Activated naive CD4-positive, alpha-beta T cell treated with anti-CD3 and anti-CD28 coated beads, Interleukin-2, amount 50 U/mL, for 24 hours (primary cell): Measurements from ENCODE around the gene TENT5C.

Source experiments
- H3K27ac Mint-ChIP-seq: one replicate; pipeline ENCODE4 v1.8.0; 2021; ENCODE audit warnings: mild to moderate bottlenecking, mixed read lengths
- H3K27me3 Mint-ChIP-seq: one replicate; pipeline ENCODE4 v1.8.0; 2021; ENCODE audit warnings: mixed read lengths
- H3K36me3 Mint-ChIP-seq: one replicate; pipeline ENCODE4 v1.8.0; 2021; ENCODE audit warnings: mixed read lengths
- H3K4me1 Mint-ChIP-seq: one replicate; pipeline ENCODE4 v1.8.0; 2021; ENCODE audit warnings: mixed read lengths
- H3K4me3 Mint-ChIP-seq: one replicate; pipeline ENCODE4 v1.8.0; 2021; ENCODE audit warnings: mild to moderate bottlenecking, mixed read lengths
- H3K9me3 Mint-ChIP-seq: one replicate; pipeline ENCODE4 v1.8.0; 2021; ENCODE audit warnings: mixed read lengths

TENT5C gene

DNA sequence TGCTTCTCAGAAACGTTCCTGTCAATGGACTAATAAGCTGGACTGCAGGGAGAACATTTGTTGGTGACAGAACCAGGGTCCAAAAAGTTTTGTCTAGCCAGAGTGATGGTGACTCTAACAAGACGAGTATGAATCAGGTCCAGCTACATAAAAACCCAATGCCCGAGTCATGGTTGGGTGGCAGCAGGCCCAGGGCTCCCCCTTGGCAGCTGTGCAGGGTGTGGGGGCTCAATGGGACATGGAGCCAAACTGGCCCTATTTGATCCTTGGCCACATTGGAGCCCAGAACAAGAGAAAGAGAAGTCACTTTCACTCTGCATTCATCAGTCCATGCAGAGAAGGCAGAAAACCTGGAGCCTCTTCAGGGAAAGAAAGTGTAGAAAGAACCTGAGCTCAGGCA, 37.9 kb upstream of the TENT5C start:
- H3K27ac Mint-ChIP-seq, result no peak overlapping the region
- no peak overlapping the region for H3K4me3 Mint-ChIP-seq
- no peaks in the 10 kb centered on the region for H3K9me3 Mint-ChIP-seq
- H3K27me3 Mint-ChIP-seq, result no peaks in the 10 kb centered on the region
- peaks cover 23% of the 10 kb centered on the region for H3K4me1 Mint-ChIP-seq
- H3K36me3 Mint-ChIP-seq, result no peaks in the 10 kb centered on the region

DNA sequence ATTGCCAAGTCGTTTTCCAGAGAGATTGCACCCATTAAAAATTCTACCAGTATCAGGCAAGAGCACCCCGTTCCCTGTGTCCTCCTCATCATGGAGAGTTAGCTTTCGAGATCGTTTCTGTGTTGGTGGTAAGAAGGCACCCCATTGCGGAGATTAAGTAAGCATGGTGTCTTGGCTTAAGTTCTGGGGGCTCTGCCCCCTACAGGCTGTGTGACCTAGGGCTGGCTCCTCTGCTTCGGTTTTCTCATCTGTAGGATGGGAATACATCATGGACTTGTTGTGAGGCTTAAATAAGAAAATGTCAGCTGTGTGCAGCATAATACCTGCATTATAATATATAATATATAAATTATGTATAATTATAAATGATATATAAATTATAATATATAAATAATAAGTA, 36.8 kb upstream of the TENT5C start:
- Mint-ChIP-seq H3K9me3 (no peaks in the 10 kb centered on the region), H3K4me1 (peaks cover 27% of the 10 kb centered on the region), H3K36me3 (no peaks in the 10 kb centered on the region), H3K27ac (no peak overlapping the region), H3K27me3 (no peaks in the 10 kb centered on the region), H3K4me3 (no peak overlapping the region)

- H3K27ac Mint-ChIP-seq, result no peak overlapping the region
- H3K27me3 Mint-ChIP-seq, result no peaks in the 10 kb centered on the region
- no peak overlapping the region for H3K4me3 Mint-ChIP-seq
- no peaks in the 10 kb centered on the region for H3K9me3 Mint-ChIP-seq
- H3K4me1 Mint-ChIP-seq, result peaks cover 27% of the 10 kb centered on the region
- H3K36me3 Mint-ChIP-seq, result no peaks in the 10 kb centered on the region
Observed at GRCh38 chr1:117569856-117570255, 36.0 kb upstream of the TENT5C start.

- Mint-ChIP-seq H3K4me3 (no peak overlapping the region), H3K4me1 (peaks cover 27% of the 10 kb centered on the region), H3K9me3 (no peaks in the 10 kb centered on the region), H3K36me3 (no peaks in the 10 kb centered on the region), H3K27ac (no peak overlapping the region), H3K27me3 (no peaks in the 10 kb centered on the region)
Observed at GRCh38 chr1:117570988-117571409, 34.8 kb upstream of the TENT5C start.

DNA sequence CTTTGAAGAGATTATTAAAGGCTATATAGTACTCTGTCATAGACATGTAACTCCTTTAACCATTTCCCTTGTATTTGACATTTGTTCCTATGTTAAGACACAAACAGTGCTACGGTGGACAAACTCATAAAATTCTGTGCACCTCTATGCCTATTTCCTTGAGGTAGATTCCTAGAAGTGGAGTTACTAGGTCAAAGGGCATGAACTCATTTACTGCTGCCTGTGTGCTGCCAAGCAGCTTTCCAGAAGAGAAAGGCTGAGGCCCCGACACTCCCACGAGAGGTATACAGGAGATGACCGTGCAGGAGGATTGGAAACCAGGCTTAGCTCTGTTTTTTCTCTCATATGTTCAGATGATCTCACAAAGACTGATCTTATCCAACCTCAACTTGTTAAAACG, 34.4 kb upstream of the TENT5C start:
- Mint-ChIP-seq H3K4me3 (no peak overlapping the region), H3K36me3 (no peaks in the 10 kb centered on the region), H3K9me3 (no peaks in the 10 kb centered on the region), H3K27ac (no peak overlapping the region), H3K4me1 (peaks cover 27% of the 10 kb centered on the region), H3K27me3 (no peaks in the 10 kb centered on the region)

- peaks cover 27% of the 10 kb centered on the region for H3K4me1 Mint-ChIP-seq
- no peaks in the 10 kb centered on the region for H3K36me3 Mint-ChIP-seq
- H3K27me3 Mint-ChIP-seq, result no peaks in the 10 kb centered on the region
- H3K27ac Mint-ChIP-seq, result no peak overlapping the region
- H3K4me3 Mint-ChIP-seq, result no peak overlapping the region
- H3K9me3 Mint-ChIP-seq, result no peaks in the 10 kb centered on the region
Observed at GRCh38 chr1:117572546-117572945, 33.3 kb upstream of the TENT5C start.

GRCh38 chr1:117573386-117574023, 32.3 kb upstream of the TENT5C start:
- Mint-ChIP-seq H3K9me3 (no peaks in the 10 kb centered on the region), H3K27ac (no peak overlapping the region), H3K36me3 (no peaks in the 10 kb centered on the region), H3K4me3 (no peak overlapping the region), H3K27me3 (no peaks in the 10 kb centered on the region), H3K4me1 (peaks cover 27% of the 10 kb centered on the region)

GRCh38 chr1:117574161-117574835, 31.6 kb upstream of the TENT5C start:
- H3K9me3 Mint-ChIP-seq, result no peaks in the 10 kb centered on the region
- H3K36me3 Mint-ChIP-seq, result no peaks in the 10 kb centered on the region
- no peak overlapping the region for H3K27ac Mint-ChIP-seq
- H3K4me1 Mint-ChIP-seq, result peaks cover 27% of the 10 kb centered on the region
- H3K4me3 Mint-ChIP-seq, result no peak overlapping the region
- H3K27me3 Mint-ChIP-seq, result no peaks in the 10 kb centered on the region

- no peaks in the 10 kb centered on the region for H3K27me3 Mint-ChIP-seq
- H3K36me3 Mint-ChIP-seq, result no peaks in the 10 kb centered on the region
- peaks cover 18% of the 10 kb centered on the region for H3K4me1 Mint-ChIP-seq
- no peak overlapping the region for H3K4me3 Mint-ChIP-seq
- no peak overlapping the region for H3K27ac Mint-ChIP-seq
- no peaks in the 10 kb centered on the region for H3K9me3 Mint-ChIP-seq
Observed at GRCh38 chr1:117575586-117576225, 30.1 kb upstream of the TENT5C start.

DNA sequence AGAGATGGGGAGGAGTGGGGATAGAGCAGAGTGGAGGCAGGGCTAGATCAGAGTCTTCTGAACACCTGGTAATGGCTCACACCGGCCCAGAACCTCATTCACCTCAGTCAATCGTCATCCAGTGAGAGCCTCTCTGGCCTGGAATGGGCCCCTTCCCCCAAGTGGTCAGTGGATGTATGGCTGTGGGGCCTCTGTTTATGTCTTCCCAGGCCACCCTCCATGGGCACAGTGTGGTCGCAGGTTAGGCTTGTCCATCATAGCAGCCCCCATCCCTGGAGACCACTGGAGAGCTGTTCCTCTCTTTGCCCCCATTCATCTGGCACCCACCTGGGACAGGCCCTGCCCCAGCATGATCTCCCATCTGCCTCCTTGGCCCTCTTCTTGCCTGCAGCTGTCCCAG, 29.6 kb upstream of the TENT5C start:
- H3K9me3 Mint-ChIP-seq, result no peaks in the 10 kb centered on the region
- H3K27ac Mint-ChIP-seq, result no peak overlapping the region

GRCh38 chr1:117577191-117577885, 28.5 kb upstream of the TENT5C start:
- Mint-ChIP-seq H3K9me3 (no peaks in the 10 kb centered on the region), H3K4me1 (peaks cover 10% of the 10 kb centered on the region), H3K27me3 (no peaks in the 10 kb centered on the region), H3K4me3 (no peak overlapping the region), H3K27ac (no peak overlapping the region), H3K36me3 (no peaks in the 10 kb centered on the region)

More for the DNA sequence above, 29.6 kb upstream of the TENT5C start:
- no peak overlapping the region for H3K4me3 Mint-ChIP-seq
- peaks cover 18% of the 10 kb centered on the region for H3K4me1 Mint-ChIP-seq
- no peaks in the 10 kb centered on the region for H3K36me3 Mint-ChIP-seq
- H3K27me3 Mint-ChIP-seq, result no peaks in the 10 kb centered on the region

- Mint-ChIP-seq H3K4me3 (no peak overlapping the region), H3K36me3 (no peaks in the 10 kb centered on the region), H3K4me1 (no peaks in the 10 kb centered on the region), H3K27me3 (no peaks in the 10 kb centered on the region), H3K9me3 (no peaks in the 10 kb centered on the region), H3K27ac (peak overlapping the region; percentile 33)
Observed at GRCh38 chr1:117578466-117578865, 27.4 kb upstream of the TENT5C start.

- Mint-ChIP-seq H3K36me3 (no peaks in the 10 kb centered on the region), H3K27me3 (no peaks in the 10 kb centered on the region), H3K4me1 (no peaks in the 10 kb centered on the region), H3K9me3 (no peaks in the 10 kb centered on the region), H3K27ac (no peak overlapping the region), H3K4me3 (no peak overlapping the region)
Observed at GRCh38 chr1:117579221-117579906, 26.5 kb upstream of the TENT5C start.

DNA sequence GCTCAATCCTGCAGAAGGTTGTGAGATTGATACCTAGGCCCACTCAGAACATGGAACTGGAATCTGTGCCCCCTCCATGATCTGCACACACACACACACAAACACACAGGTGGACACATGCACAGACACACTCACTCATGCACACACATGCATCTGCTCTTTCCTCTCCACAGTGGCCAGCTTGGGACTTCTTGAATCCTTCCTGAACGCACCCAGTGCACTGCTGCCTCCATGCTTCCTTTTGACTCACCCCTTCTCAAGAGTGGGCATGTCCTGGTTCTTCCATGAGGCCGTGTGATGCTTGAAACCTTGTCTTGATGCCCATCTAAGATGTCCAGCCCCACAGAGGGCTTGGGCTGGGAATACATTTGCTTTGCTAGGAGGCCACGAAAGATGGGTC, 25.4 kb upstream of the TENT5C start:
- no peak overlapping the region for H3K27ac Mint-ChIP-seq
- H3K36me3 Mint-ChIP-seq, result no peaks in the 10 kb centered on the region
- H3K9me3 Mint-ChIP-seq, result no peaks in the 10 kb centered on the region
- H3K27me3 Mint-ChIP-seq, result no peaks in the 10 kb centered on the region
- H3K4me3 Mint-ChIP-seq, result no peak overlapping the region
- no peaks in the 10 kb centered on the region for H3K4me1 Mint-ChIP-seq

DNA sequence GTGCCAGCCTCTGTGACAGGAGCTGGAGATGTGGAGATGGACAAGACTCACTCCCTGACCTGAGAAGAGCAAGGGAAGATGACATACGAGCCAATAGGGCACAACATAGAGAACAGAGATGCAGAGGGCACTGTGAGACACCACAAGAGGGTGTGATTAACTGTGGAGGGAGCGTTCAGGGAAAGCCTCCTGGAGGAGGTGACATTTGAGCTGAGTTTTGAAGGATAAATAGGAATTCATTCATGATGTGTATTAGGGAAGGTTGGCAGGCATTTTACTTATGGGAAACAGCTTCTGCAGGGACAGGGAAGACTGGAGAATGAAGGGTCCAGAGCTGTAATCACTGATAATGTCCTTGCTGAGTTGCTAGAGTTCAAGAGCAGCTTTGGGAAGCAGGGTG, 25.0 kb upstream of the TENT5C start:
- H3K4me1 Mint-ChIP-seq, result no peaks in the 10 kb centered on the region
- H3K27me3 Mint-ChIP-seq, result no peaks in the 10 kb centered on the region
- H3K36me3 Mint-ChIP-seq, result no peaks in the 10 kb centered on the region
- no peaks in the 10 kb centered on the region for H3K9me3 Mint-ChIP-seq
- H3K4me3 Mint-ChIP-seq, result no peak overlapping the region
- no peak overlapping the region for H3K27ac Mint-ChIP-seq
